ENCODE measurements around the gene PPM1H.

Gene PPM1H

GRCh38 chr12:62878211-62878610 is 56.7 kb downstream of the PPM1H start:
- Histone ChIP-seq H3K4me1 (ENCODE audit: control insufficient read depth in 2 of 2, insufficient read depth in 1 of 2, low read depth in 1 of 2, low read length in 2 of 2) (peaks cover 0 to 4% of the 10 kb centered on the region in 2 donors), H3K4me2 (ENCODE audit: insufficient read depth, low read length, poor library complexity, severe bottlenecking) (no peak overlapping the region), H3K23ac (ENCODE audit: low read depth, low read length, poor library complexity) (no peak overlapping the region), H4K8ac (ENCODE audit: low read depth, low read length) (no peak overlapping the region), H3K18ac (ENCODE audit: low read length) (no peak overlapping the region), H3K4ac (ENCODE audit: low read length) (no peak overlapping the region), H2BK120ac (ENCODE audit: low read depth, low read length) (no peak overlapping the region), H3K27ac (replicated peaks; ENCODE audit: low read length) (no peak overlapping the region), H3K27me3 (ENCODE audit: control insufficient read depth in 3 of 3, insufficient read depth in 3 of 3, low read depth in 1 of 3, low read length in 3 of 3) (no peaks in the 10 kb centered on the region), H4K91ac (ENCODE audit: low read depth, low read length, poor library complexity) (no peak overlapping the region), H3K9ac (ENCODE audit: low read depth, low read length, poor library complexity) (no peak overlapping the region), H2BK5ac (ENCODE audit: low read length) (no peak overlapping the region), H3K9me3 (replicated peaks in 1 of 2; ENCODE audit: control insufficient read depth in 2 of 2, insufficient read depth in 1 of 2, low read depth in 1 of 2, low read length in 2 of 2) (peaks cover 0 to 2% of the 10 kb centered on the region in 2 donors), H3K4me3 (ENCODE audit: low read length in 2 of 2) (no peak overlapping the region), H2AK5ac (ENCODE audit: low read depth, low read length) (no peak overlapping the region), H3K79me1 (ENCODE audit: low read depth, low read length) (no peaks in the 10 kb centered on the region), H2BK12ac (ENCODE audit: low read length) (no peak overlapping the region), H2BK15ac (ENCODE audit: low read length) (no peak overlapping the region), H3K36me3 (replicated peaks in 1 of 2; ENCODE audit: control insufficient read depth in 2 of 2, insufficient read depth in 2 of 2, low read length in 2 of 2) (no peaks in the 10 kb centered on the region), H2AFZ (ENCODE audit: low read length) (no peak overlapping the region), H3K14ac (ENCODE audit: low read length) (no peak overlapping the region)
- no peak for DNase-seq (ENCODE audit: low spot score)
- WGBS, 2 donors (ENCODE audit: extremely low coverage in 2 of 2, insufficient read length in 2 of 2, insufficient replicate concordance in 1 of 2): no CpG with 5 or more reads among the region's 2 CpGs

DNA sequence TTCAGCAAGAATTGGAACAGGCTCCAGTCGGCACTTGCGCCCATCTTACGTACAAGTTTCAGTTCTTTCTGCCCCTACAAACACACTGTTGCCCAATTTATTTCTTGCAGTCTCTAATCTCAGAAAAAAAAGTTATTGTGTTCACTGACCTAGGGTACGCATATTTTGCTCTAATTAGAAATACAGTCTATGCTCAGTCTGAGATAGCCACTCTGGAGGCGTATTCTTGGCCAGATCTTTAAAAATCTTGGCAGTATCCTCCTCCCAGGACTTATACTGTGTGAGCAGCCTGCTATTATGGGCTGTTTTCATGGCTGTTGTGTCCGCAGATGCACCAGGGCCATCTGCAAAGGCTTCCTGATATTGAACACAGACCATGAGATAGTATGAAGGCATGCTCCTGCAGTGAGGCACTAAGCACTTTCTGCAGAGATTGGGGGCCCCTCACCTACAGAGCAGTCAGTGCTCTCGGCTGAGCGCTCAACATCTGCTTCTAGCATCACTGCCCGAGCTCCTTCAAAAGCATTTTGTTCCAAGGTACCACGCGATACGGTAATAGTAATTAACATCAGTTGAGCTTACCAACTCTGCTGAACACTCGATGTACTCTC is 57.9 kb downstream of the PPM1H start:
- no peaks in the 10 kb centered on the region for H3K9me3 ChIP-seq (replicated peaks in 1 of 2; ENCODE audit: control insufficient read depth in 2 of 2, insufficient read depth in 1 of 2, low read depth in 1 of 2, low read length in 2 of 2)
- no peak overlapping the region for H2AFZ ChIP-seq (ENCODE audit: low read length)
- no peak overlapping the region for H3K4me2 ChIP-seq (ENCODE audit: insufficient read depth, low read length, poor library complexity, severe bottlenecking)
- H2BK15ac ChIP-seq (ENCODE audit: low read length): no peak overlapping the region
- peaks cover 0 to 4% of the 10 kb centered on the region in 2 donors for H3K4me1 ChIP-seq (ENCODE audit: control insufficient read depth in 2 of 2, insufficient read depth in 1 of 2, low read depth in 1 of 2, low read length in 2 of 2)
- H2BK120ac ChIP-seq (ENCODE audit: low read depth, low read length): no peak overlapping the region
- H3K36me3 ChIP-seq (replicated peaks in 1 of 2; ENCODE audit: control insufficient read depth in 2 of 2, insufficient read depth in 2 of 2, low read length in 2 of 2): no peaks in the 10 kb centered on the region
- no peak overlapping the region for H3K4ac ChIP-seq (ENCODE audit: low read length)
- H3K14ac ChIP-seq (ENCODE audit: low read length): no peak overlapping the region
- DNase-seq (ENCODE audit: low spot score): no peak
- H4K91ac ChIP-seq (ENCODE audit: low read depth, low read length, poor library complexity): no peak overlapping the region
- H3K79me1 ChIP-seq (ENCODE audit: low read depth, low read length): no peaks in the 10 kb centered on the region
- H3K27ac ChIP-seq (replicated peaks; ENCODE audit: low read length): no peak overlapping the region
- no peaks in the 10 kb centered on the region for H3K27me3 ChIP-seq (ENCODE audit: control insufficient read depth in 3 of 3, insufficient read depth in 3 of 3, low read depth in 1 of 3, low read length in 3 of 3)
- H3K4me3 ChIP-seq (ENCODE audit: low read length in 2 of 2): no peak overlapping the region
- H3K23ac ChIP-seq (ENCODE audit: low read depth, low read length, poor library complexity): no peak overlapping the region
- no peak overlapping the region for H3K9ac ChIP-seq (ENCODE audit: low read depth, low read length, poor library complexity)
- H3K18ac ChIP-seq (ENCODE audit: low read length): no peak overlapping the region
- H2BK12ac ChIP-seq (ENCODE audit: low read length): no peak overlapping the region
- H2BK5ac ChIP-seq (ENCODE audit: low read length): no peak overlapping the region
- no peak overlapping the region for H2AK5ac ChIP-seq (ENCODE audit: low read depth, low read length)
- no CpG with 5 or more reads among the region's 13 CpGs for WGBS, 2 donors (ENCODE audit: extremely low coverage in 2 of 2, insufficient read length in 2 of 2, insufficient replicate concordance in 1 of 2)
- H4K8ac ChIP-seq (ENCODE audit: low read depth, low read length): no peak overlapping the region

GRCh38 chr12:62873826-62874448 is 61.0 kb downstream of the PPM1H start:
- no peak overlapping the region for H3K4me2 ChIP-seq (ENCODE audit: insufficient read depth, low read length, poor library complexity, severe bottlenecking)
- H3K27ac ChIP-seq (replicated peaks; ENCODE audit: low read length): no peak overlapping the region
- no peak overlapping the region for H3K14ac ChIP-seq (ENCODE audit: low read length)
- H2BK120ac ChIP-seq (ENCODE audit: low read depth, low read length): no peak overlapping the region
- H3K9ac ChIP-seq (ENCODE audit: low read depth, low read length, poor library complexity): no peak overlapping the region
- H3K79me1 ChIP-seq (ENCODE audit: low read depth, low read length): no peaks in the 10 kb centered on the region
- H2BK12ac ChIP-seq (ENCODE audit: low read length): no peak overlapping the region
- no peak overlapping the region for H2BK5ac ChIP-seq (ENCODE audit: low read length)
- H2AFZ ChIP-seq (ENCODE audit: low read length): no peak overlapping the region
- no peak overlapping the region for H4K91ac ChIP-seq (ENCODE audit: low read depth, low read length, poor library complexity)
- DNase-seq (ENCODE audit: low spot score): no peak
- no peaks in the 10 kb centered on the region for H3K27me3 ChIP-seq (ENCODE audit: control insufficient read depth in 3 of 3, insufficient read depth in 3 of 3, low read depth in 1 of 3, low read length in 3 of 3)
- no peaks in the 10 kb centered on the region for H3K36me3 ChIP-seq (replicated peaks in 1 of 2; ENCODE audit: control insufficient read depth in 2 of 2, insufficient read depth in 2 of 2, low read length in 2 of 2)
- no peaks in the 10 kb centered on the region for H3K9me3 ChIP-seq (replicated peaks in 1 of 2; ENCODE audit: control insufficient read depth in 2 of 2, insufficient read depth in 1 of 2, low read depth in 1 of 2, low read length in 2 of 2)
- H2BK15ac ChIP-seq (ENCODE audit: low read length): no peak overlapping the region
- H3K18ac ChIP-seq (ENCODE audit: low read length): no peak overlapping the region
- WGBS, 2 donors (ENCODE audit: extremely low coverage in 2 of 2, insufficient read length in 2 of 2, insufficient replicate concordance in 1 of 2): no CpG with 5 or more reads among the region's 4 CpGs
- H4K8ac ChIP-seq (ENCODE audit: low read depth, low read length): no peak overlapping the region
- H3K23ac ChIP-seq (ENCODE audit: low read depth, low read length, poor library complexity): no peak overlapping the region
- no peak overlapping the region for H3K4me3 ChIP-seq (ENCODE audit: low read length in 2 of 2)
- no peak overlapping the region for H3K4ac ChIP-seq (ENCODE audit: low read length)
- H2AK5ac ChIP-seq (ENCODE audit: low read depth, low read length): no peak overlapping the region
- H3K4me1 ChIP-seq (ENCODE audit: control insufficient read depth in 2 of 2, insufficient read depth in 1 of 2, low read depth in 1 of 2, low read length in 2 of 2): peaks cover 0 to 4% of the 10 kb centered on the region in 2 donors

DNA sequence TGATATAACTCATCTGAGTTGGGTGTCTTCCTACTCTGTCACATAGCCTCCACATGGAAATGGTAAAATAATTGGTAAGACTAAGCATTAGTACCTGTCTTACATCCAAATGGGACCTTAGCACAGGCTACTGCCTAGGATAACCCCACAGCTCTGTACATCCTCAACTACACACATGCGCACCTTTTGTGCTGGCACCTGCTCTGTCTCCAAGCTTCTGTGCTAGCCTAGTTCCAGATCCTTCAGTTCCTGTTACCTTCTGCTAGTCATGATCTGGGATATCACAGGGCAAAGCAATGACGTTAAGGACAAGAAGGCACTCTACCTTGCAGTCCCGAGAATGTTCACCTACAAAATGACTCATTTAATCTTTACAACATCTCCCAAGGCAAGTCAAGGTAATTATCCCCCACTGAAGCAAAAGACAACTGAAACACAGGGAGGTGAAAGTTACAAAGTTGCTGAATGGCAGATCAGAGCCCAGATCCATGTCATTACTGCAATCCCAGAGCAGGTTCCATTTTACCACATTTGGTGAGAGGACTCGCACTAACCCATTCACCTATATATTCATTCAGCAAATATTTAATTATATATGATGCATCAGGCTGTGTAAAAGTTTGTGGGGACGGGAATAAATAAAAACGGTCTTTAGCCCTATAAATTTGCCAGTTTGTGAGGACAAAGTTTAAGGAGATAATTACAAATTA is 61.7 kb downstream of the PPM1H start:
- H3K18ac ChIP-seq (ENCODE audit: low read length): no peak overlapping the region
- no peak overlapping the region for H4K91ac ChIP-seq (ENCODE audit: low read depth, low read length, poor library complexity)
- H3K14ac ChIP-seq (ENCODE audit: low read length): no peak overlapping the region
- H4K8ac ChIP-seq (ENCODE audit: low read depth, low read length): no peak overlapping the region
- H2BK120ac ChIP-seq (ENCODE audit: low read depth, low read length): no peak overlapping the region
- no peaks in the 10 kb centered on the region for H3K36me3 ChIP-seq (replicated peaks in 1 of 2; ENCODE audit: control insufficient read depth in 2 of 2, insufficient read depth in 2 of 2, low read length in 2 of 2)
- H3K4ac ChIP-seq (ENCODE audit: low read length): no peak overlapping the region
- H2AFZ ChIP-seq (ENCODE audit: low read length): no peak overlapping the region
- no peaks in the 10 kb centered on the region for H3K79me1 ChIP-seq (ENCODE audit: low read depth, low read length)
- no peak overlapping the region for H2BK15ac ChIP-seq (ENCODE audit: low read length)
- no peak overlapping the region for H2BK5ac ChIP-seq (ENCODE audit: low read length)
- H2BK12ac ChIP-seq (ENCODE audit: low read length): no peak overlapping the region
- no peak overlapping the region for H3K4me3 ChIP-seq (ENCODE audit: low read length in 2 of 2)
- H3K4me1 ChIP-seq (ENCODE audit: control insufficient read depth in 2 of 2, insufficient read depth in 1 of 2, low read depth in 1 of 2, low read length in 2 of 2): peaks cover 0 to 4% of the 10 kb centered on the region in 2 donors
- no peak for DNase-seq (ENCODE audit: low spot score)
- no peak overlapping the region for H3K27ac ChIP-seq (replicated peaks; ENCODE audit: low read length)
- no peak overlapping the region for H3K4me2 ChIP-seq (ENCODE audit: insufficient read depth, low read length, poor library complexity, severe bottlenecking)
- H2AK5ac ChIP-seq (ENCODE audit: low read depth, low read length): no peak overlapping the region
- H3K27me3 ChIP-seq (ENCODE audit: control insufficient read depth in 3 of 3, insufficient read depth in 3 of 3, low read depth in 1 of 3, low read length in 3 of 3): no peaks in the 10 kb centered on the region
- H3K9ac ChIP-seq (ENCODE audit: low read depth, low read length, poor library complexity): no peak overlapping the region
- H3K9me3 ChIP-seq (replicated peaks in 1 of 2; ENCODE audit: control insufficient read depth in 2 of 2, insufficient read depth in 1 of 2, low read depth in 1 of 2, low read length in 2 of 2): no peaks in the 10 kb centered on the region
- no peak overlapping the region for H3K23ac ChIP-seq (ENCODE audit: low read depth, low read length, poor library complexity)
- no CpG with 5 or more reads among the region's 6 CpGs for WGBS, 2 donors (ENCODE audit: extremely low coverage in 2 of 2, insufficient read length in 2 of 2, insufficient replicate concordance in 1 of 2)

All from neuronal stem cell (in vitro differentiated cells).